Gastroesophageal sphincter (tissue), 4 donors: Measurements from ENCODE around the gene PTPRK. TPM values are rescaled to one million over a fixed set of nuclear protein-coding genes. Genes with fewer than 3 reads are reported as not detected.

ENCODE experiments used
- ATAC-seq: fragments of 150-250 bp; one replicate; pipeline ENCODE4 v1.9.1; 2016; ENCODE audit warnings: mild to moderate bottlenecking, moderate library complexity
- H3K27ac ChIP-seq, 4 donors: fragments of 200-600 bp; sonication (generic) in 3 of 4; 1 replicate in 3 of 4; 2 replicates in 1 of 4; pipeline ENCODE4 v1.5.1; 2016 to 2019
- H3K27me3 ChIP-seq: fragments of 200-600 bp; sonication (generic); one replicate; pipeline ENCODE4 v1.5.1; 2019
- H3K36me3 ChIP-seq, 2 donors: fragments of 200-600 bp; sonication (generic); one replicate each; pipeline ENCODE4 v1.5.1; 2019; ENCODE audit warnings: control low read depth in 1 of 2
- H3K4me1 ChIP-seq, 3 donors: fragments of 200-600 bp; sonication (generic); 1 replicate in 2 of 3; 2 replicates in 1 of 3; pipeline ENCODE4 v1.5.1; 2016 to 2019; ENCODE audit warnings: control low read depth in 2 of 3
- H3K4me3 ChIP-seq, 2 donors: fragments of 200-600 bp; sonication (generic); one replicate each; pipeline ENCODE4 v1.5.1; 2019; ENCODE audit warnings: mild to moderate bottlenecking in 1 of 2, moderate library complexity in 1 of 2
- H3K9me3 ChIP-seq, 3 donors: fragments of 200-600 bp; sonication (generic); one replicate each; pipeline ENCODE4 v1.5.1; 2017 to 2019; ENCODE audit warnings: control low read depth in 2 of 3
- CTCF ChIP-seq, 4 experiments: fragments of 200-600 bp in 2 of 4; fragments of 450-650 bp in 2 of 4; sonication (generic) in 1 of 4; IDR thresholded peaks; one replicate each; pipeline ENCODE4 v1.5.1; 2017 to 2019; ENCODE audit warnings: antibody characterized with exemption in 4 of 4, mild to moderate bottlenecking in 2 of 4, moderate library complexity in 2 of 4
- EP300 ChIP-seq: sonication (generic); formaldehyde crosslinking; IDR thresholded peaks from one replicate; pipeline ENCODE4 v1.6.1; 2017; ENCODE audit warnings: antibody characterized with exemption, mild to moderate bottlenecking
- POLR2A ChIP-seq, 2 donors: fragments of 450-650 bp; IDR thresholded peaks; one replicate each; pipeline ENCODE4 v1.6.1; 2017; ENCODE audit warnings: antibody characterized with exemption in 2 of 2, mild to moderate bottlenecking in 2 of 2, moderate library complexity in 1 of 2
- POLR2AphosphoS5 ChIP-seq: sonication (generic); formaldehyde crosslinking; IDR thresholded peaks from one replicate; pipeline ENCODE4 v1.6.1; 2017; ENCODE audit warnings: antibody characterized with exemption
- WGBS, 2 donors: methylation state at CpG; one replicate each; pipeline ENCODE4 v1.1.5; 2018; ENCODE audit warnings: low coverage in 1 of 2; 5-methylcytosine and 5-hydroxymethylcytosine counted together
- total RNA-seq, 4 donors: library from RNA; depleted of rRNA; stranded (reverse); fragments of >200 nt; gene quantifications; one replicate each; pipeline ENCODE4 v1.1.0, GENCODE V29; 2016

Gene PTPRK
- total RNA-seq, 4 donors from 2014 or later = 42.0 to 47.6 (median 45.8) TPM

DNA sequence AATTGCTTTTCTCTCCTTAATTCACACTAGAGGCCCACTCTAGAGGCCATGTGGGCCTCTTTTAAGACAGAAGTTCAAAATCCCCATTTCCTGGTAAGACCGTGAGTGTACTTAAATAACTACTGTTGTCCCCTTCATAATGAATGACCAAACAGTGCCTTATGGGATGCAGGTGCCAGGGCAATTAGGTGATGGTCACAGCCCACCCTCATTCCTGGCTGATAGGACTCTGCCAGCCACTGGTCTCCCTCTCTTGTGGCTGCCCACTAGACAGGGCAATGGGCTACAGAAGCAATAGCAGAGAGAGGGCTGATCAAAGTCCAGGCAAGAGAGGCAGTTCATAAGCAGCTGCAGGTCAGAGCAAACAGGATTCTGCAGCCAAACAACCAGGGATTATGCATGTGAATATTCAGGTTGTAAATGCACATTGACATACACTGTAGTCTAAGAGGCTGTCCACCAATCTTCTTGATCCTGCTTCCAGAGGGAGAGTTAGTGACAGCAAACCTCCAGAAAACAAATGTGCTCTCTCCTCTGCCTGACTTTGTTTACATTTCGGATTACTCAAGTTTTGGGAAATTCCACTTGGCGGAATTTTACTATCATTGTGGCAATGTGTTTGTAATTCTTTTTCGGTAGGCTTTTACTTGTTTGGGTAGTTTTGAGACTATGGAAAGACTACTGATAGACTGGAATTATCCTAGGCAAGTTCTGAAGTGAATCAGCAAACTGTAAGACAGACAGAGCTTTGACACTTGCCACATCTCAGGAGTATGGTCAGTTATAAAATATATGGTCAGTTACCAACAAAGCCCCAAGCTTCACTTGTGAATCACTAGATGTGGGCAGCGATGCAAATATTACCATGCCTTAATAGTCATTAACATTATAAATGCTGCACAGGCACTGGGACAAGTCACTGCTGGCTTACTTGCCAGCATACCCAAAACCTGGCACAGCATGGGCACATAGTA lies 12.8 kb downstream of the PTPRK start:
- no peak for TF ChIP-seq POLR2A (IDR thresholded peaks at IDR 0.05)
- no peak for TF ChIP-seq CTCF (IDR thresholded peaks at IDR 0.05)
- no peak for TF ChIP-seq POLR2AphosphoS5
- no peak for TF ChIP-seq EP300
- Histone ChIP-seq H3K27me3 (no peaks in the 10 kb centered on the region), H3K27ac (peak overlapping the region in 1 of 4 donors; percentile 18), H3K4me1 (peaks cover 0 to 84% (median 14%) of the 10 kb centered on the region in 3 donors), H3K4me3 (no peak overlapping the region), H3K9me3 (no peaks in the 10 kb centered on the region), H3K36me3 (no peaks in the 10 kb centered on the region)
- no peak for ATAC-seq
- WGBS, 2 donors = 35 to 39% methylated on average over 5 of the region's 5 CpGs

GRCh38 chr6:128505603-128506002 lies 14.8 kb downstream of the PTPRK start:
- no peak for TF ChIP-seq EP300
- TF ChIP-seq POLR2A (IDR thresholded peaks at IDR 0.05) = no peak
- no peak for TF ChIP-seq CTCF (IDR thresholded peaks at IDR 0.05)
- TF ChIP-seq POLR2AphosphoS5 = no peak
- H3K4me3 ChIP-seq = no peak overlapping the region
- no peak for ATAC-seq
- H3K9me3 ChIP-seq = no peaks in the 10 kb centered on the region
- no peak overlapping the region for H3K27ac ChIP-seq
- peaks cover 0 to 74% (median 14%) of the 10 kb centered on the region in 3 donors for H3K4me1 ChIP-seq
- no peaks in the 10 kb centered on the region for H3K27me3 ChIP-seq
- 15 to 34% methylated on average over 2 of the region's 2 CpGs for WGBS, 2 donors
- no peaks in the 10 kb centered on the region for H3K36me3 ChIP-seq

GRCh38 chr6:128504003-128504654 lies 16.3 kb downstream of the PTPRK start:
- Histone ChIP-seq H3K27ac (no peak overlapping the region), H3K27me3 (no peaks in the 10 kb centered on the region), H3K36me3 (no peaks in the 10 kb centered on the region), H3K4me1 (peaks cover 0 to 72% (median 14%) of the 10 kb centered on the region in 3 donors), H3K4me3 (no peak overlapping the region), H3K9me3 (no peaks in the 10 kb centered on the region)
- ATAC-seq = no peak
- 43 to 83% methylated on average over 2 to 3 of the region's 3 CpGs for WGBS, 2 donors
- TF ChIP-seq POLR2A (IDR thresholded peaks at IDR 0.05) (no peak), POLR2AphosphoS5 (no peak), EP300 (no peak), CTCF (IDR thresholded peaks at IDR 0.05) (no peak)

- H3K36me3 ChIP-seq = no peaks in the 10 kb centered on the region
- H3K4me1 ChIP-seq = peaks cover 4 to 65% (median 4%) of the 10 kb centered on the region in 3 donors
- no peak for ATAC-seq
- H3K9me3 ChIP-seq = no peaks in the 10 kb centered on the region
- no peak for TF ChIP-seq EP300
- no peak for TF ChIP-seq POLR2A (IDR thresholded peaks at IDR 0.05)
- TF ChIP-seq POLR2AphosphoS5 = no peak
- no peak for TF ChIP-seq CTCF (IDR thresholded peaks at IDR 0.05)
- no peaks in the 10 kb centered on the region for H3K27me3 ChIP-seq
- no peak overlapping the region for H3K4me3 ChIP-seq
- no peak overlapping the region for H3K27ac ChIP-seq
- 48 to 73% methylated on average over 3 to 4 of the region's 7 CpGs for WGBS, 2 donors
These were observed 19.4 kb downstream of the PTPRK start for GRCh38 chr6:128500749-128501600.
